Measurements from ENCODE around the gene HSPB1. TPM values are rescaled to one million over a fixed set of nuclear protein-coding genes. Genes with fewer than 3 reads are reported as not detected.
A peak's percentile ranks its signal among the peaks of the same experiment; 100 is the strongest.

Gene HSPB1
- total and polyA plus RNA-seq, 2 of the 13 experiments (the other 11 are each of a cell fraction or from before 2014, with no cell fraction given) = 21.0 to 38.6 TPM

DNA sequence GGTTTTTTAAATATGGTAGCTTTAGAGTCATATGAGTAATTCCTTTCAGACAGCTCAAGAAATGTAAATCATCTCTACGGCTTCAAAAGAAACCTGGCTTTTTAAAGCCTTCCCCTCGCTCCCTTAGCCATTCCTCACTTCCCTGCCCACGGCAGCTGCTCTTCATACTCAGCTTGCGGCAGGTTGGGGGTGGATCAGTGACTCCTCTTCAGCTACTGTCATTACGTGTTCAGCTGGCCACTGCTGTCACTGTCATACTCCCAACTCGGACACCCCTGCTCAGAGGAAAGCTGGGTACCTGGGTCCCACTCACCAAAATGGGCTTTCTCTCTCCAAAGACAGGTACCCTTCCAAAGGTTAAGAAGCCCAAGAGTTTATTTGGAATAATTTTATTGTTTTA, 49.7 kb downstream of the HSPB1 start:
- ATAC-seq (peak; percentile 36; the same call in 2 of the 3 replicates), FAIRE-seq (no peak), DNase-seq (ENCODE audit: low spot score) (no peak)
- H3K4me2 ChIP-seq (ENCODE audit: low read depth, low read length) = no peak overlapping the region
- TF ChIP-seq ISX (CRISPR knock-in tag; conservative IDR thresholded peaks at IDR 0.05) (no peak), MBD4 (IDR thresholded peaks at IDR 0.05; ENCODE audit: borderline replicate concordance, low read length) (no peak), ZNF235 (CRISPR knock-in tag; IDR thresholded peaks at IDR 0.05; ENCODE audit: borderline replicate concordance) (no peak), CCAR2 (optimal IDR thresholded peaks at IDR 0.05; ENCODE audit: low read depth, low read length) (no peak), SMC3 (IDR thresholded peaks at IDR 0.05; ENCODE audit: low read length) (no peak), SYNCRIP (IDR thresholded peaks at IDR 0.05; ENCODE audit: insufficient read depth, low read depth, low read length) (no peak), ZNF816 (CRISPR knock-in tag; IDR thresholded peaks at IDR 0.05; ENCODE audit: borderline replicate concordance) (no peak), GFI1 (CRISPR knock-in tag; IDR thresholded peaks at IDR 0.05; ENCODE audit: borderline replicate concordance) (no peak), JUND (CRISPR knock-in tag; IDR thresholded peaks at IDR 0.05) (no peak), FOXP1 (IDR thresholded peaks at IDR 0.05) (no peak), FOXP1 (CRISPR knock-in tag; IDR thresholded peaks at IDR 0.05) (no peak), MAFK (conservative IDR thresholded peaks at IDR 0.05 in 1 of 2, IDR thresholded peaks at IDR 0.05 in 1 of 2; ENCODE audit: low read length in 2 of 2) (no peak)
- TF ChIP-seq, protein P1, sequence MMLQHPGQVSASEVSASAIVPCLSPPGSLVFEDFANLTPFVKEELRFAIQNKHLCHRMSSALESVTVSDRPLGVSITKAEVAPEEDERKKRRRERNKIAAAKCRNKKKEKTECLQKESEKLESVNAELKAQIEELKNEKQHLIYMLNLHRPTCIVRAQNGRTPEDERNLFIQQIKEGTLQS (CRISPR knock-in tag; IDR thresholded peaks at IDR 0.05) = no peak
- TF ChIP-seq, protein P2, sequence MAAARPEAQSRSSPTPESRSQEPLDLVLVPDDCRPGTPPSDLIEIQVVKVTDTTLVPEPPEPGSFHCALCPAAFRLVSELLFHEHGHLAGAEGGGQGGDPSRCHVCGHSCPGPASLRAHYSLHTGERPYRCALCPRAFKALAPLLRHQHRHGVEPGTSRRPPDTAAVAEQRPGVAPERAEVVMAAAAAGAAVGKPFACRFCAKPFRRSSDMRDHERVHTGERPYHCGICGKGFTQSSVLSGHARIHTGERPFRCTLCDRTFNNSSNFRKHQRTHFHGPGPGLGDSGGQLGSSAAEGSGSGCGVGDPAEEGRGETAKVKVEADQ (CRISPR knock-in tag; IDR thresholded peaks at IDR 0.05; ENCODE audit: borderline replicate concordance) = no peak
- TF ChIP-seq, protein P3, sequence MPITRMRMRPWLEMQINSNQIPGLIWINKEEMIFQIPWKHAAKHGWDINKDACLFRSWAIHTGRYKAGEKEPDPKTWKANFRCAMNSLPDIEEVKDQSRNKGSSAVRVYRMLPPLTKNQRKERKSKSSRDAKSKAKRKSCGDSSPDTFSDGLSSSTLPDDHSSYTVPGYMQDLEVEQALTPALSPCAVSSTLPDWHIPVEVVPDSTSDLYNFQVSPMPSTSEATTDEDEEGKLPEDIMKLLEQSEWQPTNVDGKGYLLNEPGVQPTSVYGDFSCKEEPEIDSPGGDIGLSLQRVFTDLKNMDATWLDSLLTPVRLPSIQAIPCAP (CRISPR knock-in tag; IDR thresholded peaks at IDR 0.05; ENCODE audit: low read depth) = no peak
- TF ChIP-seq, protein P4, sequence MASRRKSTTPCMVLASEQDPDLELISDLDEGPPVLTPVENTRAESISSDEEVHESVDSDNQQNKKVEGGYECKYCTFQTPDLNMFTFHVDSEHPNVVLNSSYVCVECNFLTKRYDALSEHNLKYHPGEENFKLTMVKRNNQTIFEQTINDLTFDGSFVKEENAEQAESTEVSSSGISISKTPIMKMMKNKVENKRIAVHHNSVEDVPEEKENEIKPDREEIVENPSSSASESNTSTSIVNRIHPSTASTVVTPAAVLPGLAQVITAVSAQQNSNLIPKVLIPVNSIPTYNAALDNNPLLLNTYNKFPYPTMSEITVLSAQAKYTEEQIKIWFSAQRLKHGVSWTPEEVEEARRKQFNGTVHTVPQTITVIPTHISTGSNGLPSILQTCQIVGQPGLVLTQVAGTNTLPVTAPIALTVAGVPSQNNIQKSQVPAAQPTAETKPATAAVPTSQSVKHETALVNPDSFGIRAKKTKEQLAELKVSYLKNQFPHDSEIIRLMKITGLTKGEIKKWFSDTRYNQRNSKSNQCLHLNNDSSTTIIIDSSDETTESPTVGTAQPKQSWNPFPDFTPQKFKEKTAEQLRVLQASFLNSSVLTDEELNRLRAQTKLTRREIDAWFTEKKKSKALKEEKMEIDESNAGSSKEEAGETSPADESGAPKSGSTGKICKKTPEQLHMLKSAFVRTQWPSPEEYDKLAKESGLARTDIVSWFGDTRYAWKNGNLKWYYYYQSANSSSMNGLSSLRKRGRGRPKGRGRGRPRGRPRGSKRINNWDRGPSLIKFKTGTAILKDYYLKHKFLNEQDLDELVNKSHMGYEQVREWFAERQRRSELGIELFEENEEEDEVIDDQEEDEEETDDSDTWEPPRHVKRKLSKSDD (CRISPR knock-in tag; IDR thresholded peaks at IDR 0.05; ENCODE audit: low read depth) = no peak
- TF ChIP-seq, protein P5, sequence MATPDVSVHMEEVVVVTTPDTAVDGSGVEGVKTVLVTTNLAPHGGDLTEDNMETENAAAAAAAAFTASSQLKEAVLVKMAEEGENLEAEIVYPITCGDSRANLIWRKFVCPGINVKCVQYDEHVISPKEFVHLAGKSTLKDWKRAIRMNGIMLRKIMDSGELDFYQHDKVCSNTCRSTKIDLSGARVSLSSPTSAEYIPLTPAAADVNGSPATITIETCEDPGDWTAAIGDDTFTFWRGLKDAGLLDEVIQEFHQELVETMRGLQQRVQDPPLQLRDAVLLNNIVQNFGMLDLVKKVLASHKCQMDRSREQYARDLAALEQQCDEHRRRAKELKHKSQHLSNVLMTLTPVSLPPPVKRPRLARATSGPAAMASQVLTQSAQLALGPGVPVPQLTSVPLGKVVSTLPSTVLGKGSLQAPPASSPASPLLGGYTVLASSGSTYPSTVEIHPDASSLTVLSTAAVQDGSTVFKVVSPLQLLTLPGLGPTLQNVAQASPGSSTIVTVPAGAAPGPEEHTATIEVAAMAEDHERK (CRISPR knock-in tag; IDR thresholded peaks at IDR 0.05; ENCODE audit: low read depth) = no peak
- no peaks in the 10 kb centered on the region for H3K9me3 ChIP-seq (ENCODE audit: low read length)
- intact Hi-C loops (cut with micrococcal nuclease; ENCODE audit: unreplicated experiment) = no loop called here
- H3K36me3 ChIP-seq (replicated peaks in 1 of 2; ENCODE audit: control insufficient read depth in 1 of 2, insufficient read depth in 2 of 2, low read length in 2 of 2) = peaks cover 1 to 39% of the 10 kb centered on the region in 2 experiments
- CTCF ChIA-PET (ENCODE audit: low intra/inter-chr PET ratio, low total read pairs) = no interaction called here
- H2AFZ ChIP-seq (ENCODE audit: low read length) = no peak overlapping the region
- 99% methylated on average over 6 of the region's 6 CpGs for WGBS (ENCODE audit: low lambda C conversion rate)
- H3K27ac ChIP-seq (ENCODE audit: extremely low read length, insufficient read depth, low read length) = no peak overlapping the region
- no peak overlapping the region for H3K9ac ChIP-seq (ENCODE audit: insufficient read depth, low read depth, low read length)
- H3K27me3 ChIP-seq (ENCODE audit: control insufficient read depth in 1 of 2, insufficient read depth in 2 of 2, low read length in 2 of 2) = no peaks in the 10 kb centered on the region
- POLR2A ChIA-PET = interaction anchor here (0.6 to 1.7 kb wide), 3 partner anchors 12 to 261 kb away, joined by 3 to 5 read pairs (median 3); no protein-coding TSS in a partner anchor
- peaks cover 92% of the 10 kb centered on the region for H3K4me1 ChIP-seq (ENCODE audit: insufficient read depth, low read length)
- peaks cover 69% of the 10 kb centered on the region for H4K20me1 ChIP-seq (ENCODE audit: insufficient read depth, low read length)
- peaks cover 89% of the 10 kb centered on the region for H3K79me2 ChIP-seq (ENCODE audit: insufficient read depth, low read length)
- no peak overlapping the region for H3K4me3 ChIP-seq (replicated peaks in 1 of 3; ENCODE audit: insufficient read depth in 1 of 3, low read depth in 2 of 3, low read length in 3 of 3)
- in situ Hi-C loops (cut with HindIII; ENCODE audit: extremely low pct_ligation_motif_present, low pct_unique_long_range_greater_than_20kb) = no loop called here
- no TSS peak for BruUV-seq (replicated peaks)

All from HepG2 (cell line).